ENCODE data around the gene RWDD2A.
A peak's percentile ranks its signal among the peaks of the same experiment; 100 is the strongest.

DNA sequence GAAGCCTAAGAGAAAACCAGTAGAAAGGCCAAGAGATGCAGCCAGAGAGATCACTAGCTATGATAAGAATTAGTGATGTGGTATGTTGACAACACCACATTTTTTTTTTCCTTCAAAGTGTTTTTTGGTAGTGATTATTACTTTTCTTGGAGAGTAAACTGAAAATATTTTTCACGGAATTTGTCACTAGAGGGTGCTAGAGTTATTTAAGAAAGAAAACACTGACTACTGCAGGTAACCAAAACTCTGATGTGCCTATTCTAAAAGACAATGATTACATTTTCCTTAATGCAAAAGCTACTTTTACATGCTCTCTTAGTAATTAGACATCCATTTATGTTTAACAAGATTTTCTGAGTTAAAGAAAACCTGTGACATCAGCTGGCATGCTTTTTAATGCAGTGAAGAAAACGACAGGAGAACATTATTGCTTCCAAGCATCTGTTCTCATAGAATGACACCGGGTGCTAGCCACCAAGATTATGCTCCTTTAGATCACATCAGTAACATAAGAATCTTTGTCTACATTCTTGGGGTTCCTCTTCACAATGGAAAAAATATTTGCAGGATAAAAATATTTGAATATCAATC is 28.8 kb downstream of the RWDD2A start:
- TF ChIP-seq, protein P1, sequence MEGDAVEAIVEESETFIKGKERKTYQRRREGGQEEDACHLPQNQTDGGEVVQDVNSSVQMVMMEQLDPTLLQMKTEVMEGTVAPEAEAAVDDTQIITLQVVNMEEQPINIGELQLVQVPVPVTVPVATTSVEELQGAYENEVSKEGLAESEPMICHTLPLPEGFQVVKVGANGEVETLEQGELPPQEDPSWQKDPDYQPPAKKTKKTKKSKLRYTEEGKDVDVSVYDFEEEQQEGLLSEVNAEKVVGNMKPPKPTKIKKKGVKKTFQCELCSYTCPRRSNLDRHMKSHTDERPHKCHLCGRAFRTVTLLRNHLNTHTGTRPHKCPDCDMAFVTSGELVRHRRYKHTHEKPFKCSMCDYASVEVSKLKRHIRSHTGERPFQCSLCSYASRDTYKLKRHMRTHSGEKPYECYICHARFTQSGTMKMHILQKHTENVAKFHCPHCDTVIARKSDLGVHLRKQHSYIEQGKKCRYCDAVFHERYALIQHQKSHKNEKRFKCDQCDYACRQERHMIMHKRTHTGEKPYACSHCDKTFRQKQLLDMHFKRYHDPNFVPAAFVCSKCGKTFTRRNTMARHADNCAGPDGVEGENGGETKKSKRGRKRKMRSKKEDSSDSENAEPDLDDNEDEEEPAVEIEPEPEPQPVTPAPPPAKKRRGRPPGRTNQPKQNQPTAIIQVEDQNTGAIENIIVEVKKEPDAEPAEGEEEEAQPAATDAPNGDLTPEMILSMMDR (IDR thresholded peaks at IDR 0.05), result peak in 4 of 6 experiments; percentile 46 to 59 (median 52)
- no peak for TF ChIP-seq POLR2A (IDR thresholded peaks at IDR 0.05)
